ENCODE measurements around the gene PODNL1. TPM values are rescaled to one million over a fixed set of nuclear protein-coding genes. Genes with fewer than 3 reads are reported as not detected.
A peak's percentile ranks its signal among the peaks of the same experiment; 100 is the strongest.

The PODNL1 gene, protein sequence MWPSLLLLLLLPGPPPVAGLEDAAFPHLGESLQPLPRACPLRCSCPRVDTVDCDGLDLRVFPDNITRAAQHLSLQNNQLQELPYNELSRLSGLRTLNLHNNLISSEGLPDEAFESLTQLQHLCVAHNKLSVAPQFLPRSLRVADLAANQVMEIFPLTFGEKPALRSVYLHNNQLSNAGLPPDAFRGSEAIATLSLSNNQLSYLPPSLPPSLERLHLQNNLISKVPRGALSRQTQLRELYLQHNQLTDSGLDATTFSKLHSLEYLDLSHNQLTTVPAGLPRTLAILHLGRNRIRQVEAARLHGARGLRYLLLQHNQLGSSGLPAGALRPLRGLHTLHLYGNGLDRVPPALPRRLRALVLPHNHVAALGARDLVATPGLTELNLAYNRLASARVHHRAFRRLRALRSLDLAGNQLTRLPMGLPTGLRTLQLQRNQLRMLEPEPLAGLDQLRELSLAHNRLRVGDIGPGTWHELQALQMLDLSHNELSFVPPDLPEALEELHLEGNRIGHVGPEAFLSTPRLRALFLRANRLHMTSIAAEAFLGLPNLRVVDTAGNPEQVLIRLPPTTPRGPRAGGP
- not detected in 2 replicates for total RNA-seq (2013; cell fraction: nucleolus; rRNA removed)
- not detected in 2 replicates for total RNA-seq (2014; rRNA removed)
- total RNA-seq (2014; rRNA removed; fragmentation: Illumina TruSeq; extraction: Trizol) = not detected in 2 replicates
- not detected in 2 replicates for total RNA-seq (2021)
- polyA plus RNA-seq (2011; ENCODE audit: low read depth) = not detected
- 0.04 TPM in 1 of 2 replicates, not detected in the other for polyA plus RNA-seq (2011; rRNA removed)
- polyA plus RNA-seq (2011; cell fraction: cytosol; rRNA removed) = 0.13 and 0.15 TPM in 2 replicates
- polyA plus RNA-seq (2011; cell fraction: nucleus; rRNA removed) = 0.09 TPM in 1 of 2 replicates, not detected in the other
- 0.28 and 0.37 TPM in 2 replicates for polyA plus RNA-seq (2012)
- not detected in 2 replicates for polyA plus RNA-seq (2014; fragmentation: Illumina TruSeq; extraction: Trizol)
- not detected for polyA plus RNA-seq (2014; fragmentation: Nextera tagmentation; extraction: Ambion mirVana)
- not detected in 2 replicates for polyA plus RNA-seq (2014; rRNA removed)
- under 1 TPM in 1 of 2 experiments, not detected in 1; 0.44 TPM for polyA plus RNA-seq (2016; fragmentation: Nextera tagmentation; extraction: Ambion mirVana)
- not detected in 2 replicates for polyA minus RNA-seq (2011; rRNA and poly(A)+ RNA removed)
- not detected in 2 replicates for polyA minus RNA-seq (2011; cell fraction: cytosol; rRNA and poly(A)+ RNA removed)
- not detected in 2 replicates for polyA minus RNA-seq (2011; cell fraction: nucleus; rRNA and poly(A)+ RNA removed)
- percentile 9 among the genes with signal in this experiment for Bru-seq, nascent RNA
- BruChase-seq, experiment 1, labeled RNA remaining after a 6-hour chase = percentile 8 among the genes with signal in this experiment
- BruChase-seq, experiment 2, labeled RNA remaining after a 2-hour chase = percentile 0 among the genes with signal in this experiment
- long read RNA-seq, experiment 1 = 0 reads
- long read RNA-seq, experiment 2 = 0 reads

DNA sequence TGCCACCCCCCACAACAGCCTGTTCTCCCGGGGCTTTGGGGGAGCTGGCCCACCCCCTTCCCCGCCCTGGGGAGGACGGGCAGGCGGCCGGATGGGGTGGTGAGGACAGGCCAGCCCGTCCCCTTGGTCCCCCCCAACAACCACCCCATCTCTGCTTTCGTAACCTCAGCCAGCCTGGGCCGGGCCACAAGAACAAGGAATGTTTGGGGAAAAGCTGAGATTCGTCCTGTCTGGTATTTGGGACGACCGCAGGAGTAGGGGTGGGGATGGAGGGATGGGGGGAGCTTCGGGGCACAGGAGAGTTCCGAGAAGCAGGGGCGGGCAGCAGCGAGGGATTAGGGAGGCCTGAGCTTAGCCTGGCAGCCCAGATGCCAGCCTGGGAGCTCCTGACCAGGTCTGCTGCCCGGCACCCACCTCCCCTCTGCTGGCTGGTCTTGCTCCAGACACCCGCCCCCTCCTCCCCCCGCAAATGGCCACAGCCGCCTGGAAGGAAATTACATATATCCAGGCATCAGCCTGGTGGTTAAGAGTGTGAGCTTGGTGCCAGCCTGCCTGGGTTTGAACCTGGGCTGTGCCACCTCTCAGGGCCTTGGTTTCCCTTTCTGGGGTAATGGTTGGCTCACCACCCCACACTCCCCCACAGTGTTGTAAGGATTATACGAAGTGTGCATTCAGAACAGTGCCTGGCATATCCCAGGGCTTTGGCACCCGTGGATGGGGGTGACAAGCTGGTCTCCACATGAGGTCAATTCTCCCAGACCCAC lies at the start of gene PODNL1:
TSS of gene PODNL1 (minus strand) at position 117 of the 764 bp plus-strand sequence. CDS start 236 bp downstream, outside the sequence.
- no peak within 1 kb of the TSS for H3K9ac ChIP-seq (ENCODE audit: control insufficient read depth, insufficient read depth, low read length)
- DNase-seq (ENCODE audit: low read depth, low spot score) (no peak), ATAC-seq (no peak), FAIRE-seq (no peak)
- BruUV-seq (replicated peaks) = no TSS peak
- no peak within 1 kb of the TSS for H3K4me2 ChIP-seq (ENCODE audit: control insufficient read depth, insufficient read depth)
- RAD21 ChIA-PET (ENCODE audit: unreplicated experiment) = no interaction called here
- POLR2A ChIA-PET = interaction anchor here (0.6 kb wide), 2 partner anchors 104 to 109 kb away, joined by 3 to 8 read pairs; no protein-coding TSS in a partner anchor
- H3K27me3 ChIP-seq (replicated peaks in 1 of 2; ENCODE audit: control insufficient read depth in 2 of 2, insufficient read depth in 2 of 2, low read length in 1 of 2) = no peaks in the 10 kb centered on the region; a peak in 1 of 4 replicates
- H3K4me3 ChIP-seq = no peak within 1 kb of the TSS
- SMC1A ChIA-PET (ENCODE audit: uncharacterized antibody, unreplicated experiment) = interaction anchor here (1.2 to 1.7 kb wide), 2 partner anchors 13 to 14 kb away, joined by 3 read pairs; no protein-coding TSS in a partner anchor
- no peak within 1 kb of the TSS for H2AFZ ChIP-seq (ENCODE audit: control insufficient read depth, low read depth, low read length)
- no peaks in the 10 kb centered on the region for H3K4me1 ChIP-seq (ENCODE audit: control insufficient read depth, insufficient read depth, low read length)
- TF ChIP-seq BMI1 (IDR thresholded peaks at IDR 0.05; ENCODE audit: borderline replicate concordance) = no peak
- no peak for TF ChIP-seq RAD51 (IDR thresholded peaks at IDR 0.05)
- TF ChIP-seq SMC3 (IDR thresholded peaks at IDR 0.05; ENCODE audit: borderline replicate concordance, low read length) = no peak
- TF ChIP-seq CHD4 (IDR thresholded peaks at IDR 0.05) = no peak
- TF ChIP-seq MYB (IDR thresholded peaks at IDR 0.05; ENCODE audit: borderline replicate concordance, low read depth, low read length) = no peak
- TF ChIP-seq, protein P1, sequence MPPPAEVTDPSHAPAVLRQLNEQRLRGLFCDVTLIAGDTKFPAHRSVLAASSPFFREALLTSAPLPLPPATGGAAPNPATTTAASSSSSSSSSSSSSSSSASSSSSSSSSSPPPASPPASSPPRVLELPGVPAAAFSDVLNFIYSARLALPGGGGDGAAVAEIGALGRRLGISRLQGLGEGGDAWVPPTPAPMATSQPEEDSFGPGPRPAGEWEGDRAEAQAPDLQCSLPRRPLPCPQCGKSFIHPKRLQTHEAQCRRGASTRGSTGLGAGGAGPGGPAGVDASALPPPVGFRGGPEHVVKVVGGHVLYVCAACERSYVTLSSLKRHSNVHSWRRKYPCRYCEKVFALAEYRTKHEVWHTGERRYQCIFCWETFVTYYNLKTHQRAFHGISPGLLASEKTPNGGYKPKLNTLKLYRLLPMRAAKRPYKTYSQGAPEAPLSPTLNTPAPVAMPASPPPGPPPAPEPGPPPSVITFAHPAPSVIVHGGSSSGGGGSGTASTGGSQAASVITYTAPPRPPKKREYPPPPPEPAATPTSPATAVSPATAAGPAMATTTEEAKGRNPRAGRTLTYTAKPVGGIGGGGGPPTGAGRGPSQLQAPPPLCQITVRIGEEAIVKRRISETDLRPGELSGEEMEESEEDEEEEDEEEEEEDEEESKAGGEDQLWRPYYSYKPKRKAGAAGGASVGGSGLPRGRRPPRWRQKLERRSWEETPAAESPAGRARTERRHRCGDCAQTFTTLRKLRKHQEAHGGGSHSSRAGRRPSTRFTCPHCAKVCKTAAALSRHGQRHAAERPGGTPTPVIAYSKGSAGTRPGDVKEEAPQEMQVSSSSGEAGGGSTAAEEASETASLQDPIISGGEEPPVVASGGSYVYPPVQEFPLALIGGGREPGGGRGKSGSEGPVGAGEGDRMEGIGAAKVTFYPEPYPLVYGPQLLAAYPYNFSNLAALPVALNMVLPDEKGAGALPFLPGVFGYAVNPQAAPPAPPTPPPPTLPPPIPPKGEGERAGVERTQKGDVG (CRISPR knock-in tag; IDR thresholded peaks at IDR 0.05) = no peak
- no peak for TF ChIP-seq BHLHE40 (IDR thresholded peaks at IDR 0.05; ENCODE audit: borderline replicate concordance in 1 of 2, low read depth in 2 of 2, low read length in 1 of 2)
- TF ChIP-seq NR2C2 (IDR thresholded peaks at IDR 0.05; ENCODE audit: borderline replicate concordance, control insufficient read depth, insufficient read length, low read depth) = no peak
- TF ChIP-seq CREM (IDR thresholded peaks at IDR 0.05; ENCODE audit: low read depth) = no peak
- TF ChIP-seq ZNF274 (IDR thresholded peaks at IDR 0.05; ENCODE audit: insufficient read depth, insufficient read length) = no peak
- TF ChIP-seq NBN (IDR thresholded peaks at IDR 0.05) = no peak
- TF ChIP-seq NKRF (conservative IDR thresholded peaks at IDR 0.05) = no peak
- no peaks in the 10 kb centered on the region for H3K79me2 ChIP-seq (ENCODE audit: control insufficient read depth, insufficient read depth, low read length)
- no peak within 1 kb of the TSS for H3K27ac ChIP-seq (ENCODE audit: control insufficient read depth, insufficient read depth)
- no peaks in the 10 kb centered on the region for H4K20me1 ChIP-seq (ENCODE audit: control insufficient read depth, insufficient read depth)
- CTCF ChIA-PET = no interaction called here
- H3K36me3 ChIP-seq (ENCODE audit: control insufficient read depth in 2 of 2, insufficient read depth in 2 of 2, low read length in 1 of 2) = no peaks in the 10 kb centered on the region
- intact Hi-C loops (cut with micrococcal nuclease; ENCODE audit: unreplicated experiment) = no loop called here
- 26% methylated on average over 17 of the region's 21 CpGs for WGBS (ENCODE audit: insufficient coverage, insufficient replicate concordance, low lambda C conversion rate, missing lambda C conversion rate)
- peaks cover 2% of the 10 kb centered on the region; the same call in 1 of the 3 replicates for H3K9me3 ChIP-seq (replicated peaks; ENCODE audit: control insufficient read depth, insufficient read depth, low read length)
- in situ Hi-C loops (cut with MboI) = no loop called here
